HepG2 (cell line): ENCODE data around the gene ARHGEF4.

Experiments used
- HOXA7 ChIP-seq: sonication (generic); formaldehyde crosslinking; IDR thresholded peaks from 2 replicates; pipeline ENCODE4 v1.8.1; 2022; ENCODE audit warnings: mild to moderate bottlenecking, missing genetic modification reagents, moderate library complexity
- ZNF136 ChIP-seq: sonication (generic); formaldehyde crosslinking; IDR thresholded peaks from 2 replicates; pipeline ENCODE4 v1.8.1; 2022; ENCODE audit warnings: low read depth, mild to moderate bottlenecking, moderate library complexity, missing genetic modification reagents
- ZNF674 ChIP-seq: sonication (generic); formaldehyde crosslinking; IDR thresholded peaks from 2 replicates; pipeline ENCODE4 v1.5.0; 2020; ENCODE audit warnings: low read depth, mild to moderate bottlenecking, missing genetic modification reagents
- TF ChIP-seq, protein P1 (sequence below): sonication (generic); formaldehyde crosslinking; IDR thresholded peaks from 2 replicates; pipeline ENCODE4 v1.4.0; 2020; ENCODE audit warnings: mild to moderate bottlenecking, missing genetic modification reagents, borderline replicate concordance
- TF ChIP-seq, protein P2 (sequence below): sonication (generic); formaldehyde crosslinking; IDR thresholded peaks from 2 replicates; pipeline ENCODE4 v1.4.0; 2020; ENCODE audit warnings: missing genetic modification reagents, borderline replicate concordance
- TF ChIP-seq, protein P3 (sequence below): sonication (generic); formaldehyde crosslinking; IDR thresholded peaks from 2 replicates; pipeline ENCODE4 v1.5.0; 2020; ENCODE audit warnings: mild to moderate bottlenecking, low read depth, missing genetic modification reagents, borderline replicate concordance

DNA sequence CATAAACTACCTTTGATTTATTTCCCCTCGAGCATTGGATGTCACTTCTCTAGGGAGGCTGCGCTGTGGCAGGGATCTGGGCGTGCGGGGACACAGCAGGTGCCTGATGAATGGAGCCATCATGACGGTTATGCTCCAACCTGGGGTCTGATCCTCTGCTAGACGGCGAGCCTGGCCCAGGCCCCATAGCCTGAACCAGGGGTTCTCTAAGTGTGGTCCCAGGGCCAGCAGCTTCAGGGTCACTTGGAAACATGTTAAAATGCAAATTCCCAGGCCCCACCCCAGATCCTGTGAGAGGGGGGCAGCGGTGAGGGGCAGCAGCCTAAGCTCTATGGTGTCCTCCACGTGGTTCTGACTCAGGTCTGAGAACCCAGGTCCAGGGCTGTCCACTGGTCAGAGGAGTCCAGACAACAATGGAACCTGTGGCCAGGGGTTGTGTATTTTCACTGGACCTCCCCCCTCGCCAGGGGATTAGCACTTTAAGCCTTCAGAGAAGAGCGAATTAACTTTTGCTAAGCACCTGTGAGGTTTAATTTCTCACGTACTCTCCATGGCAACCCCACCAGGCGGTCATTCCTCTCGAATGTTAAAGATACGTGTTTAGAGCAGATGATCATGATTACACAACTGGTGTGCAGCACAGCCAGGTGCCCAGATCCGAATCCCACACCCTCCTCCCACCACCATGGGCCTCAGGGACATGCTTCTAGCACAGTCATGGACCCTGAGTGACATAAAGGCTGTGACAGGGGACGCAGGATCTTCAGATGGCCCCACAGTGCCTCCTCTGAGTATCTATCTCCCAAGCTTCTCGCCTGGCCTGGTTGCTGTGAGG, 1.6 kb upstream of the ARHGEF4 start:
- no peak for TF ChIP-seq ZNF674 (CRISPR knock-in tag)
- TF ChIP-seq, protein P1, sequence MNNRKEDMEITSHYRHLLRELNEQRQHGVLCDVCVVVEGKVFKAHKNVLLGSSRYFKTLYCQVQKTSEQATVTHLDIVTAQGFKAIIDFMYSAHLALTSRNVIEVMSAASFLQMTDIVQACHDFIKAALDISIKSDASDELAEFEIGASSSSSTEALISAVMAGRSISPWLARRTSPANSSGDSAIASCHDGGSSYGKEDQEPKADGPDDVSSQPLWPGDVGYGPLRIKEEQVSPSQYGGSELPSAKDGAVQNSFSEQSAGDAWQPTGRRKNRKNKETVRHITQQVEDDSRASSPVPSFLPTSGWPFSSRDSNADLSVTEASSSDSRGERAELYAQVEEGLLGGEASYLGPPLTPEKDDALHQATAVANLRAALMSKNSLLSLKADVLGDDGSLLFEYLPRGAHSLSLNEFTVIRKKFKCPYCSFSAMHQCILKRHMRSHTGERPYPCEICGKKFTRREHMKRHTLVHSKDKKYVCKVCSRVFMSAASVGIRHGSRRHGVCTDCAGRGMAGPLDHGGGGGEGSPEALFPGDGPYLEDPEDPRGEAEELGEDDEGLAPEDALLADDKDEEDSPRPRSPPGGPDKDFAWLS (CRISPR knock-in tag) = no peak
- no peak for TF ChIP-seq HOXA7
- TF ChIP-seq, protein P2, sequence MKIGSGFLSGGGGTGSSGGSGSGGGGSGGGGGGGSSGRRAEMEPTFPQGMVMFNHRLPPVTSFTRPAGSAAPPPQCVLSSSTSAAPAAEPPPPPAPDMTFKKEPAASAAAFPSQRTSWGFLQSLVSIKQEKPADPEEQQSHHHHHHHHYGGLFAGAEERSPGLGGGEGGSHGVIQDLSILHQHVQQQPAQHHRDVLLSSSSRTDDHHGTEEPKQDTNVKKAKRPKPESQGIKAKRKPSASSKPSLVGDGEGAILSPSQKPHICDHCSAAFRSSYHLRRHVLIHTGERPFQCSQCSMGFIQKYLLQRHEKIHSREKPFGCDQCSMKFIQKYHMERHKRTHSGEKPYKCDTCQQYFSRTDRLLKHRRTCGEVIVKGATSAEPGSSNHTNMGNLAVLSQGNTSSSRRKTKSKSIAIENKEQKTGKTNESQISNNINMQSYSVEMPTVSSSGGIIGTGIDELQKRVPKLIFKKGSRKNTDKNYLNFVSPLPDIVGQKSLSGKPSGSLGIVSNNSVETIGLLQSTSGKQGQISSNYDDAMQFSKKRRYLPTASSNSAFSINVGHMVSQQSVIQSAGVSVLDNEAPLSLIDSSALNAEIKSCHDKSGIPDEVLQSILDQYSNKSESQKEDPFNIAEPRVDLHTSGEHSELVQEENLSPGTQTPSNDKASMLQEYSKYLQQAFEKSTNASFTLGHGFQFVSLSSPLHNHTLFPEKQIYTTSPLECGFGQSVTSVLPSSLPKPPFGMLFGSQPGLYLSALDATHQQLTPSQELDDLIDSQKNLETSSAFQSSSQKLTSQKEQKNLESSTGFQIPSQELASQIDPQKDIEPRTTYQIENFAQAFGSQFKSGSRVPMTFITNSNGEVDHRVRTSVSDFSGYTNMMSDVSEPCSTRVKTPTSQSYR (CRISPR knock-in tag) = no peak
- TF ChIP-seq, protein P3, sequence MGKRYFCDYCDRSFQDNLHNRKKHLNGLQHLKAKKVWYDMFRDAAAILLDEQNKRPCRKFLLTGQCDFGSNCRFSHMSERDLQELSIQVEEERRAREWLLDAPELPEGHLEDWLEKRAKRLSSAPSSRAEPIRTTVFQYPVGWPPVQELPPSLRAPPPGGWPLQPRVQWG (CRISPR knock-in tag) = no peak
- TF ChIP-seq ZNF136 (CRISPR knock-in tag) = no peak
